Stimulated activated CD4-positive, alpha-beta T cell treated with anti-CD3 and anti-CD28 coated beads, TNF-alpha, amount 100 ng/mL, for 24 hours (primary cell): ENCODE measurements around the gene IZUMO4.

Experiments
- DNase-seq, 3 experiments: peaks; one replicate each; pipeline ENCODE4 v3.0.0-alpha.2; 2020; ENCODE audit warnings: low read depth in 3 of 3

The IZUMO4 gene

GRCh38 chr19:2145831-2146241 is 49.1 kb downstream of the IZUMO4 start:
- DNase-seq: no peak

GRCh38 chr19:2148482-2149135 is 51.9 kb downstream of the IZUMO4 start:
- DNase-seq: peak in 1 of 3 experiments; percentile 42
